22Rv1 (cell line): ENCODE data around the gene CEP70.

Experiments
- CTCF ChIP-seq: fragments of 450-650 bp; IDR thresholded peaks from 2 replicates; pipeline ENCODE4 v1.5.1; 2017; ENCODE audit warnings: mild to moderate bottlenecking
- ZFX ChIP-seq: fragments of 450-650 bp; IDR thresholded peaks from 2 replicates; pipeline ENCODE4 v1.6.1; 2017; ENCODE audit warnings: antibody characterized with exemption, borderline replicate concordance

GRCh38 chr3:138474163-138474562, 119.9 kb downstream of the CEP70 start:
- TF ChIP-seq CTCF (no peak), ZFX (no peak)
